ENCODE data around the gene TAX1BP1.

TAX1BP1 gene

DNA sequence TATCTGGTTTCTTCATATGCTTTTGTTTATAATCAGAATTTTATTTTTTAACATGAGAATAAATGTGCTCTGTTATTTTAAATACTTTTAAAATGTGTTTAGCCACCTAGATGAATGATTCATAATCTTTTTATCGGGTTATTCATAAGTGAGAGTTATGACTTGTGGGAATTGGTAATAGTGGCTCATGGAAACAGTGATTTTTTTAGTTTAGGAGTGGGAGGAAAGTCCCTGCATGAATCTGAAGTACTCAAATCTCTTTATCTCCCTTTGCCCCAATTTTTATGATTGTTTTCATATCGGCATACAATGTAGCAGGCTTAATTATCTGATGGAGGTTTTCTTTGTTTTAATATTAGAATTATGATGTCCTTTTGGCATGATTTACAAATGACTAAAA lies 42.9 kb downstream of the TAX1BP1 start:
- no peak for FAIRE-seq

DNA sequence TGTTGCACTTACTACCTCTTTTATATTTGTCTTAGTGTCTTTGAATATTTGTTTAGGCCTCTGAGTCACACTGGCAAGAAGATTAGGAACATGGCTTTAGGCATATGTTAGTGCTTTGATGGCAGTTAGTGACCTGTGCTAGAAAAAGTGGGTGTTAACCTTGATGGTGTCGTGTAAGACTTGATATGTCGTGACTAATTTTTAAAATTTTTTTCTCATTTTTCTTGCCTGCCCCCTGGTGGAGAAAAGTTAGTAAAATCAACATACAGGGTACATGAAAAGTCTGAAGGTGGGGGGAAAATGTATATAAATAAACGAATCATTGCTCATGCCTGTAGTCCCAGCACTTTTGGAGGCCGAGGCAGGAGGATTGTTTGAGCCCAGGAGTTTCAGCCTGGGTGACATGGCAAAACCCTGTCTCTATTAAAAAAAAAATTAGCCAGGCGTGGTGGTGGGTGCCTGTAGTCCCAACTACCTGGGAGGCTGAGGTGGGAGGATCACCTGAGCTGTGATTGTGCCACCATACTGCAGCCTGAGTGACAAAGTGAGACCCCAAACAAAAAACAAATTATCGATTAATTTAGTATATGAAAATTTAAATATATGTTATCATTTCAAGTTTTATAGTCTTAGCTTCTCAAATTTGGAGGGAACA lies 44.6 kb downstream of the TAX1BP1 start:
- no peak for FAIRE-seq

GRCh38 chr7:27788437-27788836 lies 48.5 kb downstream of the TAX1BP1 start:
- FAIRE-seq = no peak

- FAIRE-seq = no peak
Measured at GRCh38 chr7:27793780-27794179, 53.8 kb downstream of the TAX1BP1 start.

- no peak for FAIRE-seq
Measured at GRCh38 chr7:27795977-27796376, 56.0 kb downstream of the TAX1BP1 start.

DNA sequence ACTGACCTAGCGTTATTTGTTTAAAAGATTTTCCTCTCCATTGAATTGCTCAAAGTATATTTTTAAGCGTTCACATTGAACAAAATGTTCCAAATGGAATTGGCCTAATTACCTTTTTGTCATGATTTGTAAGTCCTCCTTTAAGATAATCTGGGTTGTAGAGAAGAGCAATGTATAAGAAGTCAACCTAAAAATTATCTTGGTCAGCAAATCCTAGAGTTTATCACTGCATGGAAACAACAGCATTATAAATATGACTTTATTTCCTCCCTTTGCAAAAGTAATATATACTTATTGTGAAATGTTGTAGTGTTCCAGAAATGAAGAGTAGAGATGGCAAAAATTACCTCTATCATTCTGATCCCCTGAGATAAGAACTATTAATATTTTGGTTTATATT lies 59.2 kb downstream of the TAX1BP1 start:
- no peak for FAIRE-seq

DNA sequence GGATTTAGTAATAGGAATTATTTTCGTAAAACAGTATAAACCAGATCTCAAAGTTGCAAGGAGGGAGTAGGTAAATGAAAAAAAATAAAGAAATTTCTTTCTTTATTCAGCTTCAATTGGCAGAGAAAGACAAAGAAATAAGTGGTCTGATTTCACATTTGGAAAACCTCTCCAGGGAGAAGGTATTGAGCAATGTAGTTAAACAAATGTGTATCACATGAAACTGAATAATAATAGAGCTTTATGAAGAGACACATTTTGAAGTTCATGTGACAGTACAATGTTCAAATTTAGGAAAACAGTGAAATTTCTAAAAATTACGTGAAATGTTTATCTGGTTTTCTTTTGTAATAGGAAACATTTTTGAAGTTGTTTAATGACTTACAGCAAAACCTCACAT lies 63.0 kb downstream of the TAX1BP1 start:
- no peak for FAIRE-seq

- FAIRE-seq = no peak
Measured at GRCh38 chr7:27804139-27804538, 64.2 kb downstream of the TAX1BP1 start.

DNA sequence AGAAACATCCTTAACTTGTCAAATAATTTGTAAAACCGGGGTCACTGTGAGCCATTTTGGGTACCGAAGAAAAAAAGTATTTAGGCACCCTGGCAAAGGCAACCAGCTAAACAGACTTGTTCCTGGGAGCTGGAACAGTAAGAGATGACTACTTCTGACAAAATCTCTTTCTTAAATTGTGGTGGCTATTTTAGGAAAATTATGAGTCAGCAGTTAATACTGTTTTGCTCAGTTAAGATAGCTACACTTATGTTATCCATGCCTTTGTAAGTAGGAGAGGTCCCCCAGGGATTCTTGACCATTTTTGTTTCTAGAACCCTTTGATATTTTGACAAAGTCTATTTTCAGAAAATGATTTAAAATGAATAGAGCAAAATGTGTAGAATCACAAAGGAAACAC lies 68.7 kb downstream of the TAX1BP1 start:
- FAIRE-seq = no peak

DNA sequence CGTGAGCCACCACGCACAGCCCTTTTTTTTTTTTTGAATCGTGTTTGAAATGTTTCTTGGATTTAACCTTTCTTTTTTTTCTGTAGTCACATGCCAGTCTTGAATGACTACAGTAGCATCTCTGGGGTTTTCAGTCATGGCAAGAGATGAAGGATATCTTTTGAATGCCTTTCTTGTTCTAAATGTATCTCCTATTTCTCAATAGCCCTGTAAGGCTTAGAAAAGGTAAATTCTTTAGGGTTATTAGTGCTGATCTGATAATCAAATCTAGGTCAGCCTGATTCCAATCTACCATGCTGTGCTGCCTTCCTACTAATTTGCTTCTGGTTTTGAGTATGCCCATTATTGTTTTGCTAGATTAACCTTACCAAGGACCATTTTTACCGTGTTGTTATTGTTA lies 70.2 kb downstream of the TAX1BP1 start:
- FAIRE-seq = no peak

DNA sequence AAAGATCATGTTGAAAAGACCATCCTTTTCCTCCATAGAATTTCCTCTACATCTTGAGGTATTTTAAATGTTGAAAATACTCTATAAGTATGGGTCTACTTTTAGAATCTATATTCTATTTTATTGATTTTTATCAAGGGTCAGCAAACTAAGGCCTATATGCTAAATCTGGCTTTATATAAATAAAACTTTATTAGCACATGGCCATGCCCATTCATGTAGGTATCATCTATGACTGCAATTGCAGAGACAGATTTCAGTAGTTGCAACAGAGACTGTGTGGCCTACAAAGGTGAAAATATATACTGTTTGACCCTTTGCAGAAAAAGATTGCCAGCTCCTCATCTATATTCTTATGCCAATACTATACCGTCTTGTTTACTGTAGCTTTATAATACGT lies 72.7 kb downstream of the TAX1BP1 start:
- no peak for FAIRE-seq

DNA sequence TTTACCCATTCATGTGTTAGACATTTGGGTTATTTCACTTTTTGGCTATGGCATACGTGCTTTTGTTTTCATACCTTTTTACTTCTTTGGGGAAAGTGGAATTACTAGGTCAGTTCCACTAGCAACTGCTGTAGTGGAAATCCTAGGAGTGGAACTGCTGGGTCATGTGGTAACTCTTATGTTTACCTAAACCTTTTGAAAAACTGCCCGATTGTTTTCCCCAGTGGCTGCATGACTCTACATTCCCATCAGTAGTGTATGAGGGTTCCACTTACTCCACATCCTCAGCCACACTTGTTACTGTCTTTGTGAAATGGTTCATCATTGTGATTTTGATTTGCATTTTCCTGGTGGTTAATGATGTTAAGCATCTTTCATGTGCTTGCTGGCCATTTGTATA lies 82.3 kb downstream of the TAX1BP1 start:
- FAIRE-seq = no peak

GRCh38 chr7:27825891-27826290 lies 85.9 kb downstream of the TAX1BP1 start:
- FAIRE-seq = no peak

- FAIRE-seq = no peak
Measured at GRCh38 chr7:27826357-27826756, 86.4 kb downstream of the TAX1BP1 start.

DNA sequence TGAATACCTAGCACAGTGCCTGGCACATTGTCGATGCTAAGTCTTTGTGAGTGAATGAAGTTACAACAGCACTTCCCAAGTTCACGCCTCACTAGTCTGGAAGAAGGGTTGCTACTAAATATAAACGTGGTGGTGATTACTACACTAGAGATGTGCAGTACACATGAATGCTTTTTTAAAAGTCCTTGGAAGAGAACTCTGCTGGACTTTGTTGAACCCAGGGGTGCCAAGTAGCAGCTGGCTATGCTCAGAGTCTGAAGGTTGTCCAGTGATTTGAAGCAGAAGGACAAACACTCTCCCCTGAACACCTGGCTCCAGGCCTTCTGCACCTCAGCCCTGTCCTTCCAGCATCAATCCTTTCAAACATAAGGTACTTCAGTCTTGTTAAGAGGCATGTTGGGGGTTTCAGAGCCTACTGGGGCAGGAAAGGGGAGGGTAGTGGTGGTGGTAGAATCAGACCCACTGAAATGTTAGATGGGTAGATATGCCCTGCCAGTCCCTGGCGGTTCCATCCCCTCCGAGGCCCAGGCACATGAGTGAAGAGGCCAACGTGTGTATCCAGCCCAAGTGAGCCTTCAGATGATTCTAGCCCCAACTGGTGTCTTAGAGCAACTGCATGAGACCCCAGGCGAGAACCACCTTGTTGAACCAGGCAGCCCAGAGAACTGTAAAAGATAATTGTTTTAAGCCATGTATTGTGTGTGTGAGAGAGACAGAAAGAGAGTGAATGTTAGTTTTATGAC lies 94.4 kb downstream of the TAX1BP1 start:
- FAIRE-seq = no peak

- FAIRE-seq = no peak
Measured at GRCh38 chr7:27835376-27835775, 95.4 kb downstream of the TAX1BP1 start.

DNA sequence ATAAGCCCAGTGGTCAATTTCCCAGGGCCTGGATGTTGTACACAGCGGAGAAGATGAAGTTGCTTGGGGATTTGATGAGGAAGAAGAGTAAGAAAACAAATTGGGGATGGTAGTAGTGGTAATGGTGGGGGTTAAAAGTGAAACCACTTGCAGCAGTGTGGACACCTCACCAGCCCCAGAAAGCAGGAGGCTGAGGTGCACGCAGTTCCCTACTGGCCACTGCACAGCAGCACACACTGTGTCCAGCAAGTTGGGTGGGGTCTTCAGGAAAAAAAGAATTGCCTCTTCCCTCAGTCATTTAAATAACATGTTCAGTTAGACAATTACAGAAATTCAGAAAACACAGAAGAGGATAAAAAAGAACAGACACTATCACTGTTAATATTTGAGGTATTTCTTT lies 96.6 kb downstream of the TAX1BP1 start:
- no peak for FAIRE-seq

GRCh38 chr7:27839099-27839498 lies 99.1 kb downstream of the TAX1BP1 start:
- no peak for FAIRE-seq

DNA sequence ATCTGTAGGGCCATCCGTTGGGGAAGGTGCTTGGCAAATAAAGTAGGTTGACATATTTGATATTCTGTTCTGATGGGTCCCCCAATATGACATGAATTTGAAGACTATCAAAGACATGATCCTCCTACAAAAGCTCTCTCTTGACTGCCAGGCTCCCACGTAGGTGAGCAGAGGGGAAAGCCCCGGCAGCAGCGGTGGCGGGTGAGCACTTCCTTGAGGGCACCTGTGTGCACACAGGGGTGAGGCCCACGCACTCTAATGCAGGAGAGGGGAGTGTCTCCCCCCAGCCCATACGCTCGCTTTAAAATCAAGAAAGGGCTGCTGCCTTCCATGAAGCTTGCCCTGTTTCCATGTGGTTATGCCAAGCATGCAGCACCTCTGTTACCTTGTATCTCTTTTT lies 100.4 kb downstream of the TAX1BP1 start:
- FAIRE-seq = no peak

- FAIRE-seq = no peak
Measured at GRCh38 chr7:27840760-27841364, 100.9 kb downstream of the TAX1BP1 start.

- no peak for FAIRE-seq
Measured at GRCh38 chr7:27842094-27842692, 102.2 kb downstream of the TAX1BP1 start.

GRCh38 chr7:27842851-27843250 lies 102.9 kb downstream of the TAX1BP1 start:
- no peak for FAIRE-seq

GRCh38 chr7:27843584-27844305 lies 103.8 kb downstream of the TAX1BP1 start:
- no peak for FAIRE-seq

Measured in colon (tissue), 2 donors.